HG02870 (cell line): Measurements from ENCODE around the gene ECSCR.
A peak's percentile ranks its signal among the peaks of the same experiment; 100 is the strongest.
"Not testable (repeated sequence)": the region's sequence is repeated elsewhere in the genome, so short reads cannot be mapped to it uniquely, and the experiment has no call there.

Experiments
- ATAC-seq: cut with Tn5 transposase; IDR thresholded peaks from one replicate; pipeline ENCODE4 v1.9.1; 2021; ENCODE audit warnings: mild to moderate bottlenecking, moderate library complexity; ENCODE audit not compliant: unreplicated experiment

The ECSCR gene

DNA sequence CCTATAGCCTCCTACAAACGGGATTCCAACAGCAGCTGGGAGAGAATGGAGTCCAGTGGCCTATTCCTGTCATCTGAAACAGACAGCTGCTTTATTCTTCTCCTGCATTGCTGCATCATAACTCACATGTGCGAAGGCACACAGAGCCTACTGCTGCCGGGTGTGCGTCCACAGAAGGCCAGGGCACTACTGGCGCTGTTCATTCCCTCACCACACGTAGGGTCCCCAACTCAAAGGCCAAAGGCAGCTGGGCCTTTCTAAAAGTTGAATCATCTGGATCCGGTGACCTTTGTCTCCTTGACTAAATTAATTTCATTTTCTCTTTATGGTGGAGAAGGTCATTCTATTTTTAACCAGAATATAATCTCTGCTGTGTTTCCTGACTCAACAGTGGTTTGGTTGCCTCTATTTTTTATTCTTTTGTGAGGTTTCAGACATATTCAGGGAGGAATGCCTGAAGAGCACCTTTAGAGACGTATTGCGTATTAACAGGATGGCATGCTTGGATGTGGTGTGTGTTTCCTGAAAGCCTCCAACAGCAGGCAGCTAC, 47.9 kb downstream of the ECSCR start:
- ATAC-seq = no peak

DNA sequence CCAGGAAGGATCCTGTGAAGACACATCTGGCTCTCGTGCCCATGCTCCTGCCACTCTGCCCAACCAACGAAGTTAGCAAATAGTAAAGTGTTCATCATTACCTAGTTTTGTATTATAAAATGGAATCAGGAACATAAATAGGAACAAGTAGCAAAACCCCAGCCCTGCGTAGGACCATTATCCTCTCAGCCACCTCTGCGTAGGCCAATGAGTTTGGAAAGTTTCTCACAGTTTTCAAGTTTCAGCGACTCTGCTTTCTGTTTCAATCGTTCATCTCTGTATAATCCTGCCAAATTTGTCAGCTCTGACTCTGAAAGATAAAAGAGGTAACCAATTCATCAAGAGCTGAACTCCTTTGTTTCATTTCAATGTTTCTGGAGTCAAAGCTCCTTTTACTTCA, 48.6 kb downstream of the ECSCR start:
- ATAC-seq = peak; percentile 65

DNA sequence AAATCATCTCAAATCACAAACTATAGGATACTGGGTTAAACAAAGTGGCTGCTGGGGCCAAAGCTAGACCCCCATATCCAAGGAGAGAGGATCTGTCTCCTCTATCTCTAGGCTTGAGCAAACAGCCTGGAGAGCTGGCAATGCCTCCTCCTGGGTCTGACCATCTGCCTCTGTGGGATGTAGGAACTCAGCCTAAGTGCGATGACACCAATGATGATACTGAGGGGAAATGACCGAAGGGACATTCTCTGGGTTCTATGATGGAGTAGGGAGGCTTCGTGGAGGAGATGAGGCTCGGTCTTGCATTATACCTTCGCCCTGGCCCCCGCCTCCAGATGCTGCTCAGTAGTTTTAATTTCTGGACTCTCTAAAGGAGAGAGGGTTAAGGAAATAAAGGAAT, 49.4 kb downstream of the ECSCR start:
- no peak for ATAC-seq

DNA sequence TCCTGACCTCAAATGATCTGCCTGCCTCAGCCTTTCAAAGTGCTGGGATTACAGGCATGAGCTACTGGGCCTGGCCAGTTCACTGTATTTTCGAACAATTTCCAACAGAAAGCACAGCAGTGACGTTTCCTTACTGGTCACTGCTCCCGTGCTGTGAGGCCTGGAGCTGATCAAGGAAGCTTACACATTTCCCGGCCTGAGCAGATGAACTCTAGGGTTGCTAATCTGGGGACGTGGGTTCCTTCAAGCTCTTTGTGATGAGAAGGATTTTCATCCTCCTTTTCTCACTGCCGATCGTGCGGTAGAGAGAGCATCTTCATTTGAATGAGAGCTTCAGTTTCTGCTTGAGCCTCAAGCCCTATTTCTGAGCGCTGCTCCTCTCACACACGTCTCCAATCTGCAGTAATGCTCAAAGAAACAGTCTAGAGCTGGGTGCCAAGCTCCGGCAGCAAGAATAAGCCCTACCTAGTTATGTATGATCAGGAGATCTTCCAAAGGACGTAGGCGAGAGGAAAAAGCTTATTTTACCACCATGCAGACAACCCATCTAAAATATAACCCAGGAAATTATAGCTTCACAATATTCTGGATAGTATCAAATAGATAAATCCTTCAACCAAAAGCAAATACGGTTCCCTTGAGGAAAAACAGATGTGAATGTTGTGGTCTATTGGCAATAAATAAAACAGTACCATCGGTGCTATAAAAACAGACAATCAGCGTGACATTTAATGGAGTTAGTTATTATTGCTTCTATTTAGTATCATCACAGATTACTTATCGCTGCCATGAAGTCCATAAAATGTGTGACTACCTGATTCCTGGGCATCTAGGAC, 51.3 kb downstream of the ECSCR start:
- ATAC-seq = no peak

DNA sequence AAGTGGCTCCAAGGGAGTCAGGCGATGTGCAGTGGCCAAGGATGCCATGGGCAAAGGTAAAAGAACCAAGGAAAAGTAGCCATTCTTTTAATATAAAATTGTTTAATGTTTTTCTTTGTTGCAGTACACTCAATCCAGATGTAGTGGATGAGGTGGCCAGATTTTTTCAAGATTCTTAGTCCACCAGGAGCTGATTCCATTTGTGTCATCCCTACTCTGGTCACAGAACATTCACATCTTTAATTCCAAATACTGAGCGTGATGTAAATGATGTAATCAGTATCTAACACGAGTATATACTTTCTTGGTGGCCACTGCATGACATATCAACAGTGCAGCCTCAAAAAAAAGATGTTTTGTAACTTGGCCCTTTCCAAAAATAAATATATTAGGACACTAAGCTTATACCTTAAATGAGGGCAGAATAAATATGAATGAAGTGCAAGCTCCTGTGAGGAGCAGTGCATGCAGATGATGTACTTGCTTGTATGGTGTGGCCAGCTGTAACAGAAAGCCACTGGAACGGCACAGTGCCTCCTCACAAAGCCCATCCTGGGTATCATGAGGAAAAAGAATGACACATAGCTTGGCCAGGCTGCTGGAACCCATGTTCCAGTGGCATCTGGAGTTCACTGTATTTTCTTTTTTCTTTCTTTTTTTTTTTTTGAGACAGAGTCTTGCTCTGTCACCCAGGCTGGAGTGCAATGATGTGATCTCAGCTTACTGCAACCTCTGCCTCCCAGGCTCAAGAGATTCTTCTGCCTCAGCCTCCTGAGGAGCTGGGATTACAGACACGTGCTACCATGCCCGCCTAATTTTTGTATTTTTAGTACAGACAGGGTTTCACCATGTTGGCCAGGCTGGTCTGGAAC, 52.2 kb downstream of the ECSCR start:
- no peak for ATAC-seq

DNA sequence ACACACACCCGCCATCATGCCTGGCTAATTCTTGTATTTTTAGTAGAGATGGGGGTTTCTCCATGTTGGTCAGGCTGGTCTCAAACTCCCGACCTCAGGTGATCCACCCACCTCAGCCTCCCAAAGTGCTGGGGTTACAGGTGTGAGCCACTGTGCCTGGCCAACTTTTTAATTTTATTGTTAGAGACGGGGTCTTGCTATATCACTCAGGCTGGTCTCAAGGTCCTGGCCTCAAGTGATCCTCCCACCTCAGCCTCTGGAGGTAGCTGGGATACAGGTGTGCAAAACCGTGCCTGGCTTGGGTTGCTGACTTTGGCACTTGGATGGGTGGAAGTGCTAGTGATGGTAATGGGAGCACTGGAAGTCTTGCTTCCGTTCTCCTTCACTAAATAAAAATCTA, 53.4 kb downstream of the ECSCR start:
- not testable (repeated sequence) for ATAC-seq

DNA sequence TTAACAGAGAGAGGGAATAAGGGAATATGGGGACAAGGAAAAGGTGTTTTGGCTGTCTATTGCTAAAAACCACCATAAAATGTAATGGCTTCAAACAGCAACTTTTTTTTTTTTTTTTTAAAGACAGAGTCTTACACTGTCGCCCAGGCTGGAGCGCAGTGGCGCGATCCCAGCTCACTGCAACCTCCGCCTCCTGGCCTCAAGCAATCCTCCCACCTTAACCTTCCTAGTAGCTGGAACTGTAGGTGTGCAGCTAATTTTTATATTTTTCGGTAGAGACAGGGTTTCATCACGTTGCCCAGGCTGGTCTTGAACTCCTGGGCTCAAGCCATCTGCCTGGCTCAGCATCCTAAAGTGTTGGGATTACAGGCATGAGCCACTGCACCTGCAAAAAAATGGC, 54.4 kb downstream of the ECSCR start:
- ATAC-seq = no peak

DNA sequence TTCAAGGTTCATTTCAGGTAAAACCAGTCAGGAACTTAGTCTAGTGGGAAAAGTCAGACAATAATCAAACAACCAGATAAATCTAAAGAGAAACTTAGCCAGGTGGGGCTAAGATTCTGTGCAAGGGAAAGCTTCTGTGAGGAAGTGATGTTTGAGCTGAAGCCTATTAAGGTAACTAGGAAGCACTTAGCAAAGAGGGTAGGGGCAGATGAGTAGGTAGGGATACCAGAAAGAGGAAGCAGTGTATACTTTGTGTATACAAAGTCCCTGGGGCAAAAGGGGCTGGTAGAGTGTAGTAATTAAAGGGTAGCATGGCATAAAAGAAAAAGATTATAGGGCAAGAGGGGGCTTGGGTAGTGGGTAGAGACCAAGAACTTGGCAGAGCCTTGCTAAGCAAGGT, 55.0 kb downstream of the ECSCR start:
- ATAC-seq = no peak

DNA sequence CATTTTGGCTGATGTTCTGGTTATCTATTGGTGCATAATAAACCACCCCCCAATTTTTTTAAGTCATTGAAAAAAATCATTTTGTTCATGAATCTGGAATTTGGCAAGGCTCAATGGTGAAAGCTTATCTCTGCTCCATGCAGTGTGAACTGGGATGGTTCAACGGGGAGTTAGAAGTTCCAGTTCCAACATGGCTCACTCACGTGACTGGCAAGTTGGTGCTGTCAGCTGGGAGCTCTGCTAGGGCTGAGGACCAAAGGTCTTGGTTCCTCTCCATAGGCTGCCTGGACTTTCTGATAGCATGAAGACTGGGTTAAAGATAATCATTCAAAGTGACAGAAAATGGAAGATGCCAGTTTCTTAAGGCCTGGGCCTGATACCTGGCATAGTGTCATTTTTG, 55.6 kb downstream of the ECSCR start:
- no peak for ATAC-seq

DNA sequence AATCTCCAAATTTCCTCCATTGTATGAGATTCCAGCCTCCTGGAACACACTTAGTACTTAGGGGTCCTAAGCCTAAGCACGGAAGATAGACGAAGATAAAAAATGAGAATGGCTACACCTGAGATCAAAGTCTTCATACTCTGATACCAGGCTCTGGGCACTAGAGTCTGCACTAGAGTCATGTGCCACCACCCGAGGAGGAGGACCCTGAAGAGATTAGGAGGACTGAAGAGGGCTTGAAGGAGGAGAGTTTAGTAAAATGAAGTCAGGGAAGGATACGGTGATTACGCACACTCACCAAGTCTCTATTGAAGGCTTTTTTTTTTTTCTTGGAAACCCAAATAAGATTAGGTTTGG, 58.1 kb downstream of the ECSCR start:
- no peak for ATAC-seq

DNA sequence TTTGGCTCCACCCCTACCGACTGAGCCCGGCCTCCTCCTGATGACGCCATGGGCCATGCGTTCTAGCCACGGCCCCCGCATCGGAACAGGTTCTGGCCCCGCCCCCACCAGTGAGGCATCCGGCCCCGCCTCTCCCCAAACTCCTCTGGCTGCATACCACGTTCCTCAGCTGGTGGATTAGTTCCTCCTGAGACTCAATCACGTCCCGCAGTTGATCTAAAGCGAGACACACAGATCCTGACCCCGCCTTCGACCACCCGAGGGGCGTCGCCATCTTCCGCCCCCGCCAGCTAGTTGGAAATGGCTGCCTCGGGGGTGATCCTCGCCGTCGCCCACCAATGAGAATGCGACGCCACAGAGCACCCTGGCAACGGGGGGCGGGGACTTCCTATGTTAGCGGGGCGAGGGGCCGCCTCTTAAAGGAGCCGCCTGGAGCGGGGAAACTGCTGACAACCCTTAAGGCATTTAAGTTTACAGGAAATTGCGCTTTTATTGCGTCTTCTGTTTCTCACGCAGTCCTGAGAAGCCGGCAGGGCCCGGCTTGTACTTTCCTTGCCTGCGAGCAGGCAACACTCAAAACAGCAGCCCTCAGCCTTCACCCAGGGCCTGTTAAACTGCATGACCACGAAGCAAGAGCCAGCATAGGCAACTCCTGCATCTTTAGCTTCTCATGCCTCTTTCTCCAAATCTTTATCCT, 58.6 kb downstream of the ECSCR start, which contains the start of gene SPATA24:
TSS of gene SPATA24 (minus strand) at position 303 of the 697 bp plus-strand sequence. CDS start at position 274, 29 bp downstream.
- peak; percentile 76 for ATAC-seq

DNA sequence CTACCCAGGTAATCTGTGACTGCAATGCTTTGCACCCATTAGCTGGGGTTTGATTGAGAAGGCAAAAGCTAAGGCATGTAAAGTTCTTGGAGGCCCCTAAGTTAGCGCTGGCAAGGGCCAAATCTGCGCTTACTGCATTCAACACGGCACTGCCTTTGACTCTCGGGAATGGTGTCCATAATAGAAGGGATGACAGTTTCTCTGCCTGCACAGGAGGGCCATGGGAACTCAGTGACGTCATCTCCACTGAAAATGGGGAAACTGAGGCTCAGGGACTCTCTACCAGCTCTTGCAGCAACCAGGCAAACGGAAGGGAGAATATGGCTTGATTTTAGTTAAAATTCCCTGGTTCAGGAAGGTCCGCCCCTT, 59.1 kb downstream of the ECSCR start:
- ATAC-seq = no peak

DNA sequence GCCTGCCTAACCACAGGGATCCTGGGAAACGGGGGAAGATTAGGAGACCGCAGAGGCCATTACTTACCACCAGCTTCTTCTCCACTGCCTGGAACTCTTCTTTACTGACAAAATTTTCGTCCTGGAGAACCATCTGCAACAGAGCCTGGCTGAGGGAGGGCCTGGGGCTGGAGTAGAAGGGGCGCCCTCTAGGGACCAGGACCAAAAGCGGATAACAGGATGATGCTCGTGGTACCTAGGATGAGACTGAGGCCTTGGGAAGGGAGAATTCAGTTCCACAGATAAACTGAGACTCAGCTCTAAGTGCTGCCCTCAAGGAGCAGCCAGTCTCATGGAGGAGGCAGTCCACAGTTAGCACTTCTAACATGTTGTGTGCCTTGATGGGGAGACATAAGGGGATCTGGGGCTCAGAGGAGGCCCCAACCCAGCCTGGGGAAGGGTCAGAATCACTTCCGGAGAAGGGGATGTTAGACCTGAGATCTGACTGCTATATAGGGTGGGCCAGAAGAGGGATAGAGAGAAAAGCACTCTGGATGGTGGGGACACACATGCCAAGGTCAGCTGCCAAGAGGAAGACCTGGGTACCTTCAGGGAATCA, 59.9 kb downstream of the ECSCR start:
- ATAC-seq = no peak

DNA sequence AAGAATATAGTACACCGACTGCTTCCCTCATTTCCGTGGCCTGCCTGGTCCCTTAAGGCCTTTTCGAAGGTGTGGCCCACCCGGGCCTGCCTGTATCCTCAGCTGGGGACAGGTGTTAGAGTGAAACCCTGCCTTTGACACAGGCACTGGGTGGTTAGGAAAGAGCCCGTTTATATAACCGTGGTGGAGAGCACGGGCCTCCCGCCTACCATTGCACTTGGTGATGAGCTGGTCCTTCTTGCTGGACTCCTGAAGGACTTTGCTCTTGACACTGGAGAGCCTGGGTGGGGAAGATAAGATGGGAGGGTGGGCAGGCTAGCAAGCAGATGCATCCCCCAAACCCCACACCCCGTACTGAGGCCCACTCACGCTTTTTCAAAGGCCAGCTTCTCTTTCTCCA, 61.0 kb downstream of the ECSCR start:
- no peak for ATAC-seq

DNA sequence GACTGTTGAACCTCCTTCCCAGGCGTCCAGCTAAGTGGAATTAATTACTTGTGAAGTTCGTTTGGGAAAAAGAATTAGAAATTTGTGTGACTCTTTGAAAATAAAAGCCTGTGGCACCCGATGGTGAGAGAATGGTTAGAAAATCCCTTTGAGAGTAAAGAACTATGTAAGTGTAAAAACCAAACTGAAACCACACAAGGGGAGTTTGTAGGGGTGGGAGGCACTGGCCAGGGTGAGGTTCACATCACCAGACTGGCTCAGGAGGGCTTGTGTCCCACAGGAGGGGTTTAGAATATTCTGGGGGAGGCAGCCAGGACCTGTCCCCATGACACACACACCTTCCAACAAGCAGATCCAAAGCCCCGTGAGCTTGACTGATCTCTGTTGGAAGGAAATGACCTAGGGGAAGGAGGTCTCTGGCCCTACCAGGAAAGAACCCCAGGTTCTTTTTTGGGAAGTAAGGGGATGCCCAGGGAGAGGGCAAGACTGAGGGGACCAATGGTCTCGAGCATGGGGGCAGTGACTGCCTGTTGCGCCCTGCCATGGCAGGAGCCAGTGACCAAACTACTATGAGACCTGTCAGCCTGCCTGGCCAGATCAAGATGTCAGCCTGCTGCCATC, 62.9 kb downstream of the ECSCR start:
- ATAC-seq = peak; percentile 31
